ENCODE results near the gene DUSP8.
"Not testable (repeated sequence)": the region's sequence is repeated elsewhere in the genome, so short reads cannot be mapped to it uniquely, and the experiment has no call there.

The DUSP8 gene

DNA sequence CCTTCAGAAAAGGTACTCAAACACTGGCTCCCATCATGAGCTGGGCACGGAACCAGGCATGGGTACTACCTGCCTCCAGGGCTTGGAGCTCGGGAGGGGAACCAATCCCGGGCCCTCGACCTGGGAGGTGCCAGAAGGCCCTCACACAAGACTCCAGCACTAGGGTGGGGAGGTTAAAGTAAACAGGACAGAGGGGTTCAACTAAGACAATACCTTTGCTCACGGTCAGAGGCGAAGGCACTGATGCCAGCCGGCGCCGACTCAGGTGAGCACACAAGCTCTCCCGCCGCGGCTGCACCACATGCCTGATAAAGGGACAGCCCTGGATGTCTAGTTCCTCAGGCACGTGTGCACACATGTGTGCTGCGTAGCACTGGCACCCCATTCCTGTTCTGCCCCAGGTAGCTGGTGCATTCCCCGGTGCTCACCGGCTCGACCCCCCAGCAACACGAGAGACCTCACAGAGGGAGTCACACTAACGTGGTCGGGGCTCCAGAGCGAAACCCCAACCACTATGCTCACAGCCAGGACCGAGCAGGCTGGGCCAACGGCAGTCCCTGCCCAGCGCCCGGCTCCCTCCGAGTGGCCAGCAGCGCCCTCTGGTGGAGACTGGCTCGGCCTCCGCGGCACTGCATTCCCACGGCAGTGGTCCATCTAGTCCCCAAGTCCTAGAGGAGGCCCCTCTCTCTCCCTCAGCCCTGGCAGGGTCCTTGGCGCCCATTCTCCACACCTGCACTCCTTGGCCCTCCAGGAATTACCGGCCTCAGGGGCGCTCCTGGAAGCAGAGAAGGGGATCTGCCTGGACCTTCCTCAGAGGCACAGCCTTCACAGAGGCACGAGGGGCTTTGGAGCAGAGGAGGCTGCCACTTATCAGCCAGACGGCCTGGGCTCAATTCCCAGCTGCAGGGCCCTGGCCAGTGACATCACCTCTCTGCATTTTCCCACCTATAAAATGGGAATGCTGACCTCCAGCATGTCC, 56.7 kb downstream of the DUSP8 start:
- DNase-seq (ENCODE audit: low read depth) = peak; percentile 59
- no peak overlapping the region for H3K4me3 ChIP-seq (ENCODE audit: low read length)
- TF ChIP-seq, protein P1, sequence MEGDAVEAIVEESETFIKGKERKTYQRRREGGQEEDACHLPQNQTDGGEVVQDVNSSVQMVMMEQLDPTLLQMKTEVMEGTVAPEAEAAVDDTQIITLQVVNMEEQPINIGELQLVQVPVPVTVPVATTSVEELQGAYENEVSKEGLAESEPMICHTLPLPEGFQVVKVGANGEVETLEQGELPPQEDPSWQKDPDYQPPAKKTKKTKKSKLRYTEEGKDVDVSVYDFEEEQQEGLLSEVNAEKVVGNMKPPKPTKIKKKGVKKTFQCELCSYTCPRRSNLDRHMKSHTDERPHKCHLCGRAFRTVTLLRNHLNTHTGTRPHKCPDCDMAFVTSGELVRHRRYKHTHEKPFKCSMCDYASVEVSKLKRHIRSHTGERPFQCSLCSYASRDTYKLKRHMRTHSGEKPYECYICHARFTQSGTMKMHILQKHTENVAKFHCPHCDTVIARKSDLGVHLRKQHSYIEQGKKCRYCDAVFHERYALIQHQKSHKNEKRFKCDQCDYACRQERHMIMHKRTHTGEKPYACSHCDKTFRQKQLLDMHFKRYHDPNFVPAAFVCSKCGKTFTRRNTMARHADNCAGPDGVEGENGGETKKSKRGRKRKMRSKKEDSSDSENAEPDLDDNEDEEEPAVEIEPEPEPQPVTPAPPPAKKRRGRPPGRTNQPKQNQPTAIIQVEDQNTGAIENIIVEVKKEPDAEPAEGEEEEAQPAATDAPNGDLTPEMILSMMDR (IDR thresholded peaks at IDR 0.05; ENCODE audit: insufficient read depth, low read depth, low read length, missing control alignments) = peak; percentile 82

DNA sequence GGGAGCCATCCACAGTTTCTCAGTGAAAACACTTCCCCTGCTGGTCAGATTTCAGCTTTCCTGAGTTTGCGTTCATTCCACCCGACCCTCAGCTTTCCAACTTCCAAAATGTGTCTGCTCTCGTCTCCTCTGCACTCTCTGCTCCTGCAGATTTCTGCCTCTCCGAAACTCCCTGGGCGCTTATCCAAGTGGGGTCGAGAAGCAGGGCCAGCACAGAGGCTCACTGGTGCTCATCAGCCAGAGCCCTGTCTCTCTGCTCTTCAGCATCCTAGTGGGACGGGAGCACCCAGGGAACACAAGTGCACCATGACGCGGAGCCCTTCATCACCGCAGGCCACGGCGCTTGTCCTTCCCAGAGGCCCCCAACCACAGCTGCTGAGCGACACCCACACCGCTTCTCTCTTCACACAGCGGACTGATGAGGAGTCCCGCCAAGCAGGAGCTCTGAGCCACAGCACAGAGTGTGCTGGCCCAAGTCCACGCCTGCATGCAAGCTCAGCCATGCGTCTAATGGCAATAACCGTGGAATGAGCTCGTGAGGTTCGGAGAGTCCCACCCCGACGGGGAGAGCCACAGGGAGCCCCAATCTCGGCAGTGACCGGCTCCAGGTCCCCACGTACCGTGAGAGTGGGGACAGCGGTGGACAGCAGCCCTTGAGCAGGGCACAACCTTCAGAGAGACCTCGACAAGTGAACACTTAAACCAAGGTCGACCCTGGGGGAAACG, 57.6 kb downstream of the DUSP8 start:
- DNase-seq (ENCODE audit: low read depth) = no peak
- TF ChIP-seq, protein P1 (IDR thresholded peaks at IDR 0.05; ENCODE audit: insufficient read depth, low read depth, low read length, missing control alignments) = no peak
- no peak overlapping the region for H3K4me3 ChIP-seq (ENCODE audit: low read length)

DNA sequence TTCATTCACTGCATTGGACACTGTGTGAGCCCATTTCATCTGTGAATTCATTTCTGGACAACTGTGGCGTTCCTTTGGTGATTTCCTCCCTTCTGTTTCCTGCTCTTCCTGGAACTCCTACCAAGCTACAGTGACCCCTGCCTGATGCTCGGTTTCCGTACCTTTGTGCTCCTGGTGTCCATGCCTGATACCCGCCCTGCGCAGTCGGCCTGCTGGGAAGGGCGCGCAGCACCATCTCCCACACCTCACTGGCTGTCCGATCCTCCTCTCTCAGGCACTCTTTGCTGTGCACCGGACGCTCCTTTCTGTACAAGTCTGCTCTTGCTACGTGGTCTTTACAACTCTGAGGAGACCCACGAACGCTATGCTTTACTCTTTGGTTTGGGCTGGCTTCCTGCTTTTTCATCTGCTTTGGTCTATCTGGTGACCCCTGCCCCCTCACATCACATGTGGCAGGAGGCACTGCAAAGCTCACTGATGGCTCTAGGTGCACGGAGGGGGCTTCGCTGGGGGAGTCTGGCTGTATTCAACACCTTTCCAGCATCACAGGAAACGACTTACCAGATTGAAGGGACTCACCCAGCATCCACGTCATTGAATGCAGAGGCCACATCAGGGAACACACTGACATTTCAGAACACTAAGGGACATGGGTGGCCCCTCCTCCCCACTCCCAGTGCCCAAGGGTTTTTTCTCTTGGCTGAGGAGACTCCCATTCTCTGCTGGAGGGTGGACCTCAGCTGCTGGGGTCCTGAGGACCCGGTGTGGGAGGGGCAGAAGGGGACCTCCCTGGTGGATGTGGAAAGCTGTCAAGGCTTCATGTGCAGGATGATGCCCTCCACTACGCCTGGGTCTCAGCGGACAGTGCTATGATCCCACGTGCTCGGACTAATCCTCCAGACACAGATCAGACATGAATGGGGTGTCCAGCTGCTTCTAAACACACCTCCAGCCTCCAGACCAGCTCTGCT, 58.5 kb downstream of the DUSP8 start:
- DNase-seq (ENCODE audit: low read depth) = no peak
- TF ChIP-seq, protein P1 (IDR thresholded peaks at IDR 0.05; ENCODE audit: insufficient read depth, low read depth, low read length, missing control alignments) = no peak
- no peak overlapping the region for H3K4me3 ChIP-seq (ENCODE audit: low read length)

DNA sequence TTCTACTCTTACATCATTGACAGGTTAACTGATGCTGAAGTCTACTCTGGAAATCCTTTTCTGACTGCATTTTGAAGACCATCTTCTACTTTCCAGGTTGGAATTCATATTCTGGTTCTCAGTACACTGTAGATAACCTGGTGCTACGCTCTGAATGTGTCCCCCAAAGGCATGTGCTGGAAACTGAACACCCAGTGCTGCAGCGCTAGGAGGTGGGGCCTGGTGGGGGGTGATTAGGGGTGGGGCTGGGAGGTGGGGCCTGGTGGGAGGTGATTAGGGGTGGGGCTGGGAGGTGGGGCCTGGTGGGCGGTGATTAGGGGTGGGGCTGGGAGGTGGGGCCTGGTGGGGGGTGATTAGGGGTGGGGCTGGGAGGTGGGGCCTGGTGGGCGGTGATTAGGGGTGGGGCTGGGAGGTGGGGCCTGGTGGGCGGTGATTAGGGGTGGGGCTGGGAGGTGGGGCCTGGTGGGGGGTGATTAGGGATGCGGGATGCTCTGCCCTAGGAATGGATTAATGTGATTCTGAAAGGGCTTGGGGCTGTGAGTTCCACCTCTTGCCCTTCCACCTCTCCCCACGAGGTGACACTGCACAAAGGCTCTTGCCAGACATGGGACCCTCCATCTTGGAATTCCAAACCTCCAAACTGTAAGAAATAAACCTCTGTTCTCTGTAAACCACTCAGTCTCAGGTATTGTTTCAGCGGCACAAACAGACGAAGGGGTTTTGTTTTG, 59.4 kb downstream of the DUSP8 start:
- not testable (repeated sequence) for H3K4me3 ChIP-seq (ENCODE audit: low read length)
- DNase-seq (ENCODE audit: low read depth) = peak; percentile 11

DNA sequence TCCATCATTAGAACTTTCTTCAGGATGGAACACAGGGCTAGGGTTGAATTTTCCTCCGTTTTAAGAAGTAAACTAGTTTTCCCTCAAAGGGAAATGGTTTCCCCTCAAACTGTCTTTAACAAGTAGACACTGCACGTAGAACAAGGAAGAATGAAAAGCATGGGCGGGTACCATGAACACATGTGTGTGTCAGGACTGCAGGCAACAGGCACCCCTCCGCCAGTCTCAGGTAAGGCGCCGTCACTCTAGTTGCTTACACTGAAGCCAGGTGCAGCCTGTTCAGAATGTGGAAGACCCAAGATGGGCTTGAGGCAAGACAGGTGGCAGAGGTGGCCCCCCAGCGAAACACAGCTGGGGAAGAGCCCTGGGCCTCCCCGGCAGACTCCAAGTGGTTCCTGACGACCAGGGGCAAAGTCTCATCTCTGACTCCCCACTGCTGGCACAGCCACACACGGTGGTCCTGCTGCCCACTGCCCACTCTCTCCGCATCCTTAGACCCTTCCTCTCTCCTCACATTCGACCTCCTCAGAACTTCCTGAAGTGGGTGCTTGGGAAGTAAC, 60.1 kb downstream of the DUSP8 start:
- no peak for DNase-seq (ENCODE audit: low read depth)
- TF ChIP-seq, protein P1 (IDR thresholded peaks at IDR 0.05; ENCODE audit: insufficient read depth, low read depth, low read length, missing control alignments) = no peak
- H3K4me3 ChIP-seq (ENCODE audit: low read length) = no peak overlapping the region

DNA sequence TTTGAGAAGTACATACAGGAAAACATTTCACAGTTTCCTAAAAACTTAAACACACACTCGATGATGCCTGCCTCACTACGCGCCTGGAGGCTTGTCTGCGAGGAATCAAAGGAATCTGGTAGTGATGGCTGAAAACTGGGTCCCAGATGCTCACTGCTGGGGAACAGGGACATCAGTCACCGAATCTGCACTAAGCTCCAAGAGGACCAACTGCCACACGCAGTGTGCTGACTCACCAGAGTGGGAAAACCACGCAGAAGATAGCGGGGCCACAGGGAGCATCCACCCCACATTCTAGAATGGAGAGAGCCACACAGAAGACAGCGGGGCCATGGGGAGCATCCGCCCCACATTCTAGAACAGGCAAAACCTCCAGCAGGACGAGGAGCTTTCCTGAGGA, 61.1 kb downstream of the DUSP8 start:
- TF ChIP-seq, protein P1 (IDR thresholded peaks at IDR 0.05; ENCODE audit: insufficient read depth, low read depth, low read length, missing control alignments) = no peak
- H3K4me3 ChIP-seq (ENCODE audit: low read length) = no peak overlapping the region
- no peak for DNase-seq (ENCODE audit: low read depth)

DNA sequence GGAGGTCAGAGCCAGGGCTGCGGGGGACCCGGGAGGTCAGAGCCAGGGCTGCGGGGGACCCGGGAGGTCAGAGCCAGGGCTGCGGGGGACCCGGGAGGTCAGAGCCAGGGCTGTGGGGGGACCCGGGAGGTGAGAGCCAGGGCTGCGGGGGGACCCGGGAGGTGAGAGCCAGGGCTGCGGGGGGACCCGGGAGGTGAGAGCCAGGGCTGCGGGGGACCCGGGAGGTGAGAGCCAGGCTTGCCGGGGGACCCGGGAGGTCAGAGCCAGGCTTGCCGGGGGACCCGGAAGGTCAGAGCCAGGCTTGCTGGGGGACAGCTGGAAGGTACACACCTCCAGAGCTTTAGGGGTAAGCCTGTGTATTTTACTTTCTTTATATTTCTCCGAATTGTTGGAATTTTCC, 61.7 kb downstream of the DUSP8 start:
- H3K4me3 ChIP-seq (ENCODE audit: low read length); DNase-seq (ENCODE audit: low read depth): not testable (repeated sequence)

Measured in epithelial cell of esophagus (primary cell).